GM10266 (cell line): ENCODE measurements around the gene CACNA1D.

Source experiments
- DNase-seq: peaks from one replicate; pipeline ENCODE4 v3.0.0; 2012; ENCODE audit errors: extremely low spot score
- TF ChIP-seq, protein P1 (sequence below): IDR thresholded peaks from 2 replicates; pipeline ENCODE4 v1.5.1; 2012; ENCODE audit warnings: mild to moderate bottlenecking, low read depth; ENCODE audit not compliant: control insufficient read depth, insufficient read depth; ENCODE audit errors: missing control alignments

Gene CACNA1D

DNA sequence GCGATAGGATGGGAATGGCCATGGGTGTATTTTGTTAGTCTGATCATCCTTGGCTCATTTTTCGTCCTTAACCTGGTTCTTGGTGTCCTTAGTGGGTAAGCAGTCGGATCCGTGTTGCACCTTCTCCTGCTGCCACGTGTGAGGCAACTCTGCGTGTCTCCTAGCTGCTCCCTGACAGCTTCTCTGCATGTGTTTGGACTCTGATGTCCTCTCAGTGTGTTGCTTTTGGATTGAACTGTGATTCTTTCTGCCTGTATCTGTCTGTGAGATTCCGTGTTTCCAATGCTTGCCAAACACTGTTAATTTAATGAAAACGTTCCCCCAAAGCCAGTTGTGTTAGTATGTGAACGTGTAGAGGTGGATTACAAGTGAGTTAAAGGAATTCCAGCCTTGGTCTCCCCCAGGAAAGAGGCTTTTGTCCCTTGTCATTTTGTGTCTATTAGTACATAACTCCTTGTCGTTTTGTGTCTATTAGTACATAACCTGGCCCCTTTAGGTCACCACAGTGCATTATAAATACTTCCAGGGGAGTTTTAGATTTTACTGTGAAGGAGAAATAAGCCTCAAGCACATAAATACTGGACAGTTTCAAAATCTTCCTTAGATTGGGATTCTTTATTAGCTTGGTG lies 179.4 kb downstream of the CACNA1D start:
- TF ChIP-seq, protein P1, sequence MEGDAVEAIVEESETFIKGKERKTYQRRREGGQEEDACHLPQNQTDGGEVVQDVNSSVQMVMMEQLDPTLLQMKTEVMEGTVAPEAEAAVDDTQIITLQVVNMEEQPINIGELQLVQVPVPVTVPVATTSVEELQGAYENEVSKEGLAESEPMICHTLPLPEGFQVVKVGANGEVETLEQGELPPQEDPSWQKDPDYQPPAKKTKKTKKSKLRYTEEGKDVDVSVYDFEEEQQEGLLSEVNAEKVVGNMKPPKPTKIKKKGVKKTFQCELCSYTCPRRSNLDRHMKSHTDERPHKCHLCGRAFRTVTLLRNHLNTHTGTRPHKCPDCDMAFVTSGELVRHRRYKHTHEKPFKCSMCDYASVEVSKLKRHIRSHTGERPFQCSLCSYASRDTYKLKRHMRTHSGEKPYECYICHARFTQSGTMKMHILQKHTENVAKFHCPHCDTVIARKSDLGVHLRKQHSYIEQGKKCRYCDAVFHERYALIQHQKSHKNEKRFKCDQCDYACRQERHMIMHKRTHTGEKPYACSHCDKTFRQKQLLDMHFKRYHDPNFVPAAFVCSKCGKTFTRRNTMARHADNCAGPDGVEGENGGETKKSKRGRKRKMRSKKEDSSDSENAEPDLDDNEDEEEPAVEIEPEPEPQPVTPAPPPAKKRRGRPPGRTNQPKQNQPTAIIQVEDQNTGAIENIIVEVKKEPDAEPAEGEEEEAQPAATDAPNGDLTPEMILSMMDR: no peak

DNA sequence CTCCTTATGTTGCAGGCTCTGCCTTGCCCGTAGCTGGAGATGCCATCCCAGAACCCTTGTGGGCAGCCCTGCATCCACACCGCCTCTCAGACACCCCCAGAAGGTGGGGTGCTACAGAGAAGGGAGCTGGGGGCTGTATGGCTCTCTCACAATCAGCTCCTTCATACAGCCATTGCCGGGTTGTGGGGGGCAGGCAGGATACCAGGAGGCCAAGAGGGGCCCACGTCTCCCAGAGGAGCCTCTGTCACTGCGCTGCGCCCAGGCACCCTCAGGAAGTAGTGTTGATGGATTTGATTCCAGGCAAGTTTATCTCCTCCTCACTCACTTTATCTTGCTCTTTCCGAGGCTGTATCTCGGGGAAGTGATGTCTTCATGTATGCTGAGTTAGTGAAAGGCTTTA lies 180.2 kb downstream of the CACNA1D start:
- TF ChIP-seq, protein P1: no peak
- DNase-seq: no peak

More for the DNA sequence above, 179.4 kb downstream of the CACNA1D start:
- DNase-seq: no peak

DNA sequence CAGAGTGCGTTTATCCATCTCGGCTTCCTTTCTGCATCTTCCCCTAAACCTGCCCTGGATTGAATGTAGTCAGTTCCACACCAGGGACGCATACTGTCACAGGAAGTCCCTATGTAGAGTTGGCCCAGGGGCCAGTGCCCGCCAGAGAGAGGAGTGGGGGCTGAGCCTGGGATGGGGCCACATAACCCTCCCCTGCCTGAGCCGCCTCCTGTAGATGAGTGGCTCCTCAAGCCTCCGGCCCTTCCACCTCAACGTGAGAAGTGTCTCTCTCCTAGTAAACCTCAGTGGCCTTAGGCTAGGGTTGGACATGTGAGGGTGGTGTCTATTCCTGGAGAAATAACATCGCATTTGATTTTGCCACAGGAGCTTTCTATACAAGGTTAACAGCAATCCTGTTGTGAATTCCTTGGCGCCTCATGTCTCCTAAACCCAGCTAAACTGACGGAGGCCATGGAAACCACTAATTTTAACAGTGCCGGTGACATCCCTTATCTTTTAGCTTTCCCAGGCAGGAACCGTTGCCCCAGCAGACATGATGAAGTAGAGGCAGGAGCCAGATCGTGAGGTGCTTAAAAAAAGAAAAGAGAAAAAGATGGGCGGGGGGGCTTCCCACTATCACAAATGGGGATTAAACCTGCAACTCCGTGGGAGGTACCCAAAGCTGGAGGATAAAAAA lies 180.7 kb downstream of the CACNA1D start:
- TF ChIP-seq, protein P1: no peak
- no peak for DNase-seq

DNA sequence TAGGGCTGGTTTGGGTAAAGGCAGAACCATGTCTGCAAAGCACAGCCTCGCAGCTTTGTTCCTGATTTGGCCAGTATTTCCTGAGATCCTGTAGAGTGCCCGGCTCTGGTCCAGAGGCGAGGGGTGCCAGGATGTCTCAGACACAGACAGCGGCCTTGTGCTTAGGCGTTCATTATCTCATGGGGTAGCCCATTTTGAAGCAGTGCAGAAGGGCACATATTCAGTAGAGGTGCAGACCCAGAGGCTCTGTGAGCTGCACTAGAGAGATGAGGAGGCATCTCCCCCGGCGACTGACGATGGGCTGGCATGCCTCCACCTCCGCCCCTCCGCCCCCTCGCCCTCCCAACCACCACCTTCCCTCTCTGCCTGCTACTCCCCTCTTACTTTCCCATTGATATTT lies 181.5 kb downstream of the CACNA1D start:
- DNase-seq: no peak
- TF ChIP-seq, protein P1: no peak

DNA sequence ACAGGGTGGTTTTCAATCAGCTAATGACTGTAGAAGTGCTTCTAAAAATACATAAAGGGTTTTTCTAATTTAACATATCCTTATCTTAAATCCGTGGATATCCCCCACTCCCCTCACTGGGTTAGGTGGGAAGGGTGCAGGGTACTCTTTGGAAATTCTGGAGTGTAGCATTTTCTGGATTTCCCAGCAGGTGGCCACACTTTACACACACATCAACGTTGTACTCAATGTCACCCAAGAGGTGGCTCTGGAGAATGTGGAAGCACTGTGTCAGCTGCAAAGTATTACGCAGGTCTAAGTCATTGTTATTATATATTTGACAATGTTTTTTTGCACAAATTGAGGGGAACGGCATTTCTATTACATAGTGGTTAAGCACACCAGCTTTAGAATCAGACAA lies 183.0 kb downstream of the CACNA1D start:
- TF ChIP-seq, protein P1: peak; percentile 33
- DNase-seq: no peak

DNA sequence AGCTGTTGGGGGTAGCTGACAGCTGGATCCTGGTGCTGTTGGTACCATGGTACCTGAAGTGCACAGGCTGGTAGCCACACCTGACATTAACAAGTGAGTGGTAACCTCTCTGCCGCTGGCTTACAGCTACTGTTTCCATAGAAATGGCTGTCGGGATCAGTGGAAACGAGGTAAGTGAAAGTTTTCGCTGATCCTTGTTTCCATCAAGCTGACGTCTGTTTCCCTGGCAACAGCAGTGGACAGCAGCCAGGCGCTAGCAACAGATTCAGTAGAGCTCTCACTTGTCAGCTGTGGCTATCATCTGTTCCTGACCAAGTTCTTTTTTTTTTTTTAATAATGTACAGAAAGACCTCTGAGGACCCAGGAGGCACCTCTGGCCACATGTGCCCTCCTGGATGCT lies 185.6 kb downstream of the CACNA1D start:
- TF ChIP-seq, protein P1: no peak
- DNase-seq: no peak

DNA sequence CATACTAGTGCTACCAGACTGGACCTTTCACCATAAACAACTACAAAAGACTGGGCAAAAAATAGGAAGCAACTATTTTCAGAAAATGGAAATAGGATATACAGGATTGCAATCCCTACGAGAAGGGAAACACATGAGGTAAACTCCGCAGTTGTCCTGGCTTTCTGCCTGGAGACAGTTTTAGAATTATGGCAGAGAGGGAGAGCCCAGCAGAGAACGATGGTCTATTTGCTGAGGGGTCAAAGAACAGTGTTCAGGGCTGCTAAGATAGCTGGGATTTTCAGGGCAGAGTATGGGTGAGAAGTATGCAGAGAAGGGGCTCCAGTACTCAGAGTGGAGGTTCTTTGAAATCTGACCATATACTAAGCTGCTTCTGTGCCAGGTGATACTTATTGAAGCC lies 188.4 kb downstream of the CACNA1D start:
- TF ChIP-seq, protein P1: no peak
- DNase-seq: no peak
